Eye (tissue), 1 donor: ENCODE data around the gene KRTAP10-2.
"Not testable (repeated sequence)": the region's sequence is repeated elsewhere in the genome, so short reads cannot be mapped to it uniquely, and the experiment has no call there.

Source experiments
- DNase-seq: peaks from one replicate; pipeline ENCODE4 v3.0.0-alpha.2; 2015

KRTAP10-2 gene

DNA sequence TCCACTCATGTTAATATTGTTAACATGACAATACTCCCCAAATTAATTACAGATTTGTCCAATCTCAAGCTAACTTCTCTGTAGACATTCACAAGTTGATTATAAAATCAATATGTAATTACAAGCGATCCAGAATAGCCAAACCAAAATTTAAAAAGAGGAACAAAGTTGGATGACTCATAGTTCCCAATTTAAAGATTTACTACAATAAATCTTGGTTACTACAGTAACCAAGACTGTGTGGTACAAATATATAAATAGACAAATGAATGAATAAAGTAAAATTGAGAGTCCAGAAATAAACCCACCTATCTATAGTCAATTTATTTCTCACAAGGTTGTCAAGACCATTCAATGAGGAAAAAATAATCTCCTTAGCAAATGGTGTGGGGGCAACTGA lies 15.1 kb upstream of the KRTAP10-2 start:
- no peak for DNase-seq

DNA sequence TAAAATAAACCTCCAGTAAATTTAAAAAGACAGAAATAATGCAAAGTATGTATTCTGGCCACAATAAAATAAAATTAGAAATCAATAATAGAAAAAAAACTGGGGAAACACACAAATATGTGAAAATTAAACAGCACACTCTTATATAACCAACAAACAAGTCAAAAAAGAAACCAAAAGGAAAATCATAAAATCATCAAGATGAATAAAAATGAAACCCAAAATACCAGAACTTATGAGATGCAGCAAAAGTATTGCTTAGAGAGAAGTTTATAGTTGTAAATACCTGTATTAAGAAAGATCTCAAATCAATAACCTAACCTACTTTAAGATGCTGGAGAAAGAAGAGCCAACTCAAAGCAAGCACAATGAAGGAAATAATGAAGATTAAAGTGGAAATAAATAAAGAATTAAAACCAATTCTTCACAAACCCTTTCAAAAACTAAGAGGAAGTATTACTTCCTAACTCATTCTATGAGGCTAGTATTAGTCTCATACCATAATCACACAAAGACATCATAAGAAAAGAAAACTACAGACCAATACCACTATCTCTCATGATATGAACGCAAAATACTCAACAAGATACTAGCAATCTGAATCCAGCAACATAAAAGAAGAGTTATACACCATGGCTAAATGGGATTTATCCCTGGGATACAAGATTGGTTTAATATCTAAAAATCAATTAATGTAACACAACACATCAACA lies 13.7 kb upstream of the KRTAP10-2 start:
- no peak for DNase-seq

DNA sequence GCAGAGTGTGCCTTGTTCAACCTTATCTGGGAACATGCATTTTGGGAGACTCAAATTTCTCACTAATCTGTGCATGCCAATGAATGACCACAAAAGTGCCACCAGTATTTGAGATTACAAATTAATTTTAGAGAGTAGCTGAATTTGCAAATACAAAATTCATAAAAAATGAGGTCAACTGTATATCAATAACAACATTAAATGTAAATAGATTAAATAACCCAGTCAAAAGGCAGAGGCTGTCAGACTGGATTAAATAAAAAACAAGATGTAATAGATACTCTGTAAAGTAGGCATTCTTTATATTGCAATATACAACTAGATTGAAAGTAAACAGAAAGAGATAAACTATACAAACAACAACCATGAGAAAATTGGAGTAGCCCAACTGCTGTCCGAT lies 12.8 kb upstream of the KRTAP10-2 start:
- no peak for DNase-seq

DNA sequence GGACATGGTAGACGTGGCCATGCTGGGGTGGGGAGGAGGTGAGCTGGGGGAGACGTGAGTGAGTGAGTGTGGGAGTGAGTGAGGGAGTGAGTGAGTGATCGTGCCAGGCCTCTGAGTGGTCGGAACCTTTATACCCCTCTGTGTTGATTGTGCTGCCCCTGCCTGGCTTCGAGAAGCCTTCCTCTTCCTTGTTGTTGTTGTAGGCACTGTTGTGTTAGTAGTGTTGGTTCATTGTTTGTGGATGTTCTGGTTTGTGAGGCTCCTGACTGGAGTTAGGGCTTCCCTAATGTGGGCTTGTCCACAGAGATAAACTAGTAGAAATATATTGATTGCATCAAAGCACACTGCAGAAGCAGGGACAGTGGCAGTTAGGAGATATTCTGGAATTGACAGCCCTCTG lies 7.4 kb upstream of the KRTAP10-2 start, which contains the start of gene KRTAP10-3:
TSS of gene KRTAP10-3 (minus strand) at position 101 of the 400 bp plus-strand sequence. CDS start at position 21, 80 bp downstream.
- no peak for DNase-seq

DNA sequence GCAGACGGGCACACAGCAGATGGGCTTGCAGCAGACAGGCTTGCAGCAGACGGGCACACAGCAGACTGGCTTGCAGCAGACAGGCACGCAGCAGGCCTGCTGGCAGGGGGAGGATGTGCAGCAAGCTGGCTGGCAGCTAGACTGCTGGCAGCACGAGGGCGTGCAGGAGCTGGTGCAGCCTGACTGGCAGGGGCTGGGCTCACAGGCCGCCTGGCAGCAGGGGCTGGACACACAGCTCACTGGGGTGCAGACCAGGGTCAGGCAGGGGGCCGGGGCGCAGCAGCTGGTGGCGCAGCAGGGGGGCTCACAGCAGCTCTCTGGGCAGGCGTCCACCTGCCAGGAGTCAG lies 7.0 kb upstream of the KRTAP10-2 start:
- not testable (repeated sequence) for DNase-seq

DNA sequence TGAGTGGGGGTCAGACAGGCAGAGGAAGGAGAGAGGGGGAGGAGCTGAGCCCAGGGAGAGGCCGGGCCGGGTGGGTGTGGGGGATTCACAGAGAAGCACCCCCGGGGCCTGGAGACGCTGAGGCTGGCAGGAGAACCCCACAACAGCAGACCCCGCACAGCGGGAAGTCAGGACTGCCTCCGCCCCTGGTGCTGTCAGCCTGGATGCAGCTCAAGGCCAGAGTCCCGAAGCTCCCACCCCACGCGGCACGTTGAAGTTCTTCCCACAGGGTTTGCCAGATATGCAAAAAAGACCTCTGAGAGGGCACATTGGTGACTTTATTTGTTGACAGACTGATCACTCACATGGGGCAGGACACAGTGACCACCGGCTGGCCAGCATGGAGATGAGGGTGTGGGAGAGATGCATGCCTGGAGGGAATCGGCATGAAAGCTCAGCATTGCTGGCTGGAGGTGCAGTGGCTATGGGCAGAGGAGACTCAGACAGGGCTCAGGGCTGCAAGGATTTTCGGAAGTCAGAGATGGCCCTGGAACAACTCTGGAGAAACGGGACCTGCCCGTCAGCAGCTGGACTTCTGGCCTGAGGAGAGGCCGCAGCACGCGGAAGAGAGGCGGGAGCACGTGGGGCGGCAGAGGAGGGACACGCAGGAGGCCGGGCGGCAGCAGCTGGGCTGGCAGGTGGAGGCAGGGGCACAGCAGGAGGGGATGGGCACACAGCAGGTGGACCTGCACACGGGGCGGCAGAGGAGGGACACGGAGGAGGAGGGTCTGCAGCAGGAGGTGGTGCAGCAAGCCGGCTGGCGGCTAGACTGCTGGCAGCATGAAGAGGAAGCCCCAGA lies 6.4 kb upstream of the KRTAP10-2 start:
- peak; percentile 36 for DNase-seq

DNA sequence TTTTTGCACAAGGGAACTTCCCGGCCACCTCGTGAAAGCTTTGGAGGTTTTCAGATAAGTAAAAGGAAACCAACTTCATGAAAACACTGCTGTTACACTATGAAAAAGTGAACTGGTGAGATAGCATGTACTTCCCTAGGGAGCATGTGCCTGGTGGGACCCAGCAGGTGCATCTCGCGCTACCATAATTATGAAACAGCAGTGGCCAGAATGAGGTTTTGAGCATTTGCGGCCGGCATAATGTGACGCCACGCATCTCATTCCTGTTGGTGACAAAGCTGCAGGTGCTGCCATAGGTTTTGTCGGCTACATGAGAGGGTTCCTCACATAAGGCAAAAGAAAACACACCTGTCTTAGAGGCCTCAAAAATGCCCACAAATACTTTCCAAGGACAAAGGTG lies 5.6 kb upstream of the KRTAP10-2 start:
- no peak for DNase-seq

DNA sequence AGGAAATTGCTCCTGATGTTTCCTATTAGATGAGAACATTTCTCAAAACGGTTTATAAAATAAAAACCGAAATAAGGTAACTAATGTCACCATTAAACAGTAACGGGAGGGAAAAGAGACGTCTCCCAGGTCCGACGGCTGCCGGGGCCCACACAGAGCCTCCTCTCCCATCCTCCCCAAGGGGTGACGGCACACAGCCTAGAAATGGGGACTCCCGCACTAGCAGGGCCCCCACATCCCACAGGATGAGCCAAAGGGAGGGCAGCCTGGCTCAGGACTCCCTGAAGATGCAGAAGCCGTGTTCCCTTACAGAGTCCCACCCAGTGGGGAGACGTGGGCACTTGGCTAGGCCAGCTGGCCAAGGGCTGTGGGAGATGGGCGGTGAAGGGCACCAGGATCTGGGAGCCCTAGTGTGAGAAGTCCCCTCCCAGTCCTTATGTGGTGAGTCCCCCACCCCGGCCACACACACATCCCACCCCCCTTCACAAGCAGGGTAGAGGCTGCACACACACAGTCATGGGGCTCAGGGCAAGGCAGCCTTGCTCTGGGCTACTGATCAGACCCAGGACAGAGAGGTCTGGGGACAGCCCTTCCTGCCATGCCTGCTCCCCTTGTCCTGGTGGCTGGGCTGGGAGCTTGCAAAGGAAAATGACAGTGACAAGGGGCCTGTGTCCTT lies 4.0 kb upstream of the KRTAP10-2 start:
- DNase-seq: no peak

DNA sequence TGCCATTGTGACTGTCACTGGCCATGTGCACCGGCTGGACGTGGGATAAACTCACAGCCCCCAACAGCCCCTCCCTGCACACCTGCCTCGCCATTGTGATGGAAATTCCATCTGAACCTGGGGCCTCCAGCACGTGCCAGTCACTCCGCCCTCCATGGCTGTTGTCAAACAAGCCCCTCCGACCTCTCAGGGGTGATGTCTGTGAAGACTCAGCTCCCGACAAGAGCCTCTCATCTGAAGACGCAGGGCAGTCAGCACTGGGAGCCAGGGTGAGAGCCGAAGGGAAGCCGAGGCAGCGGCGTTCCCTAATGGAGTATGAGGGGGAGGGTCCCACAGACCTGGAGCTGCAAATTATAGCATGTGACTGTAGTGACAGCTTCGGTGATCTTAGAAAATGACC lies 1.4 kb upstream of the KRTAP10-2 start:
- no peak for DNase-seq

DNA sequence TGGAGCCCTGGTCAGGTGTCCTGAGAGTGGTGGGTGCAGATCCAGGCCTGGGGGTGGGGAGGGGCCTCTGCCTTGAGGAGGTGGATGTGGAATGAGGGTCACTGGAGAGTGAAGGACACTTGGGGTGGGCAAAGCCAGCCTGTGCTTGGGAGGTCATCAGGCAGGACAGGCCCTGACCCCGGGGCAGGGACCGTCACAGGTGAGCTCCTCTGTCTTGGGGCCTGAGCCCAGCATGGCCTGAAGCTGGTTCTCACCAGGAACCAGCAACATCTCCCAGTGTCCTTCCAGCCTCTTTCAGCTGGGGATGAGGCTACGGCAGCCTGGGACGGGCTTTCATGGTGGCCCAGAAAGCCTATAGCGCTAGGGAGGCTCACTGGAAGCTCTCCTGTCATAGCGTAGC lies 831 bp upstream of the KRTAP10-2 start:
- no peak for DNase-seq

DNA sequence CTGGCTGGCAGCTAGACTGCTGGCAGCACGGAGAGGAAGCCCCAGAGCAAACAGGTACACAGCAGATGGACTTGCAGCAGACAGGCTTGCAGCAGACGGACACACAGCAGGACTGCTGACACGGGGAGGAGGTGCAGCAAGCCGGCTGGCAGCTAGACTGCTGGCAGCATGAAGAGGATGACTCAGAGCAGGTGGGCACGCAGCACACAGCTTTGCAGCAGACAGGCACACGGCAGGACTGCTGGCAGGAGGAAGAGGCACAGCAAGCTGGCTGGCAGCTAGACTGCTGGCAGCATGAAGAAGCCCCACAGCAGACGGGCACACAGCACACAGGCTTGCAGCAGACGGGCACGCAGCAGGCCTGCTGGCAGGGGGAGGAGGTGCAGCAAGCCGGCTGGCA lies 498 bp downstream of the KRTAP10-2 start:
- DNase-seq: no peak

DNA sequence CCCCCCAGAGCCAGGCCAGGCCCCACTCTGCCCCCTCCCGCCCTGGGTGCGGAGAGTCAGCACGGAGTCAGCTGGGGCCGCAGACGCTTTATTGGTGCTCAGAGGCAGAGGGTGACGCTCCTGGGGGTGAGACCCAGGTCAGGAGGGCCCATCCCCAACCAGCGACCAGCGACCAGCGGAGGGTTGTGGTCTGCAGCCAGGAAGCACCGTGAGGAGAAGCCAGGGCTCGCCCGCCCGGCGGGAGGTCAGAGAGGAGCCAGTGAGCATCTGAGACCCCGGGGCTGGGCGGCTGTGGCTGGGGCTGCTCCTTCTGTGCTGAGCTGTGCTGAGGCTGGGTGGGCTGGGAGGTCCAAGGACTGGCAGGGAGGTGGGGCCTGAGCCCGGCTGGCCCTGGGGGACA lies 1.0 kb downstream of the KRTAP10-2 start:
- DNase-seq: peak; percentile 11

DNA sequence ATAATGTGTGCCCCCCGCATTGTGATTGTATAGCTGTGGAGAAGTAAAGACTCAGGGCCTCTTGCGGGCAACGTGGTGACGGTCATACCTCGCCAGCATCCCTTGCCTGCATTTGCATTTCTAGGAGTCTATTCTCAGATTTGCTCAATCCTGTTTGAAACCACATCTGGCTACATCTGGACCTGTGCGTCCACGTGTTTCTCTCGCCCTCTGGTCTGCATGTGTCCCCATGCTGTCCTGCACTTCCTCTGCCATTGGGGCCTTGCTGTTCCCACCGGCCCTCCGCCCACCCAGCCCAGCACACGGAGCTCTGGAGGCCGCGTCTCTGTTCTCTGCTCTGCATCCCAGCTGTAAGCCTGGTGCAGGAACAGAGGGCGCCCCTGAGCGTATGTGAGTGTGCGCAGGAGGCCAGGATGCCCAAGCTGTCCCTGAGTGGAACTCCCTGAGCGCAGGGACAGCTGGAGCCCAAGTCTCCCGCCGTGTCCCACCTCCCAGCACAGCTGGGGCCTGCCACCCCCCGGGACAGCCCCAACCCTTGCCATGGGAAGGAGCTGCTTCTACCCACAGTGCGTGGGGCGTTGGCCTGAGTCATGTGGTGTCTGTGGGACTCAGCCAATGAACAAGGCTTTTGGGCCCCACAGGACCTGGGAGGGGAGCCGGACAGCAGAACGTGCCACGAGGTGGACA lies 1.6 kb downstream of the KRTAP10-2 start:
- peak; percentile 12 for DNase-seq

DNA sequence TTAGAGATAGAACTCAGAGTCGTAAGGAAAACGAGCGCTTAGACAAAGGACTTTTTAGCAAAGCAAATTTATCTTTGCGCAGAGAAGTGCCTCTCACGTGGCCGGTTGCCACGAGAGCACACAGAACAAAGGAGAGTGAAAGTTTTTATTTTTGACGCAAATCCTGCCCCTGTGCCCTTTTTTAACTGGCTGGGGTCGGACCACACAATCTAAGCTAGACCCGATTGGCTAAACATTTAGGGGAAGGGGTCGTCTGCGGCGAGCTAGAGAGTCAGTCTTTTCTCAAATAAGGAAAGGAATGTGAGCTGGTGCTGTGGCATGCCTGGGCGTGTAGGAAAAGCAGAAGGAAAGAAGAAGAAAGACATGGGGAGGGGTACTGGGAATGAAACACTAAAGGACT lies 2.4 kb downstream of the KRTAP10-2 start:
- peak; percentile 48 for DNase-seq

DNA sequence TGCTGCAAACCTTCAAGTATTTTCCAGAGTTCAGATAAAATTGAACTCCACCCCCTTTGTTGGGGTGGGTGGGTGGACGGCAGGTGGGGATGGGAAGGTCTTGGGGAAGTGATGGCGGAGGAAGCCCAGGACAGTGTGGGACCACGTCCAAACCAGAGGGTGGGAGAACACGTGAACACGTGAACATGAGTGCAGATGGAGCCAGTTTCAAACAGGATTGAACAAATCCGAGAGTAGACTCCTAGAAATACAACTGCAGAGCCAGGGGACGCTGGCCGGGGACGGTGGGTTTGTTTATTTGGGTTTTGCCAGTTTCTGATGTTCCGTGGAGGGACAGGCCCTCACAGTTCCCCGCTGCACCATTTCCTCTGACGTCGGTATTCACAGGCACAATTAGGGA lies 2.9 kb downstream of the KRTAP10-2 start:
- DNase-seq: no peak

DNA sequence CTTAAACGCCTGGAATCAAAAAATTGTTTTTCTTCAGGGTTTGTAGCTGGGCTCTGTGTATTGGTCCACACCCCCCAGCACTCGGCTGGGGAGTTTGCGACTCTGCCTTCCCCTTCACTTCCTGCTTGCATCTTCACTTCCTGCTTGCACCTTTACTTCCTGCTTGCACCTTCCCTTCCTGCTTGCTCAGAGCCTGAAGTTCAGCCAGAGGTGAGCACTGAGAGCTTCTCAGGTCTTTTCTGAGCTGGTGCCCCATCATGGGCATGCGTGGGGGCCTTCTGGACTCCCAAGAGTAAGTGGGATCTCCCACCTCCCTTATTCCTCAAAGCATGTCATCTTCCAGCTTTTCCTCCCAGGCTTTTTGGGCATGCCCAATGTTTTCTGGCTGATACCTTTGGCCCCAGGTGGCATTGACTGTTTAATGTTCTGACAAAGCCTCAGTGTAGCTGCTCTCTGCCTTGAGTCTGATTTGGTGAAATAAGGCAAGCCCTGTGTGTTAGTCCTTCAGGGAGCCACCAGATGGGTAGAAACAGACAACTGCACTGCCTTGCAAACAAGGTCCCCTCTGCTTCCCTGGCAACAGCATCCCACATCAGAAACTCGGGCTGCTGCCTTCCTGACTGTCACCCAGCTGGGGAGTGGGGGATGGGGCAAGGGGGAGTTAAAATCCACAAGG lies 3.5 kb downstream of the KRTAP10-2 start:
- DNase-seq: peak; percentile 11

DNA sequence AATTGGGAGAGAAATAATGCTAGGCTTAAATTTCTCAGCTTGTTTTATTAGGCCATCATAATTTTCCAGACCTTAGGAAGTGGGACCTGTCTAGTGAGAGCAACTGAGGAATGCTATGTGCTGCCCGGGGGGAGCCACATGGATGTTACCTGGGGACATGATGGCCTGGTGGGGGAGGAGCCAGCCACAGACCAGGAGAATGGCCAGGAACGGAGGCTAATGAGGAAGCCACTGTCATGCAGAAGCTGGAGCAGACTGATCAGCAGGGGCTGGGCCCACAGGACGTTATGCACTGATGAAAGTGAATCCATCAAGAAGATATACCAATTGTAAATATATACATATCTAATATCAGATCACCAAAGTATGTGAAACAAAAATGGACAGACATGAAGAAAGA lies 6.7 kb downstream of the KRTAP10-2 start:
- DNase-seq: no peak

DNA sequence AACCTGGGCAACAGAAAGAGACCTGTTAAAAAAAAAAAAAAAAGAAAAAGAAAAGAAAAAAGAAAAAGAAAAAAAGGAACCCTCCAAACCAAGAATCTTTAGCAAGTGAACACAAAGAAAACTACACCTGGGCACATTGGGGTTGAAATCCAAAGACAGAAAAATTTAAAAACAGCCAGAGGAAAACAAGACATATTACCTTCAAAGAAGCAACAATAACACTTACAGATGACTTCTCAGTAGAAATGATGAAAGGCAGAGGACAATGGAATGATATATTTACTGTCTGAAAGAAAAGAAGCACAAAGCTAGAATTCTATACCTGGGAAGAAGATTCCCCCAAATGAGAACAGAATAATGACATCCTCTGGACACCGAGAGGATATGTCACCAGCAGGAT lies 8.6 kb downstream of the KRTAP10-2 start:
- no peak for DNase-seq

DNA sequence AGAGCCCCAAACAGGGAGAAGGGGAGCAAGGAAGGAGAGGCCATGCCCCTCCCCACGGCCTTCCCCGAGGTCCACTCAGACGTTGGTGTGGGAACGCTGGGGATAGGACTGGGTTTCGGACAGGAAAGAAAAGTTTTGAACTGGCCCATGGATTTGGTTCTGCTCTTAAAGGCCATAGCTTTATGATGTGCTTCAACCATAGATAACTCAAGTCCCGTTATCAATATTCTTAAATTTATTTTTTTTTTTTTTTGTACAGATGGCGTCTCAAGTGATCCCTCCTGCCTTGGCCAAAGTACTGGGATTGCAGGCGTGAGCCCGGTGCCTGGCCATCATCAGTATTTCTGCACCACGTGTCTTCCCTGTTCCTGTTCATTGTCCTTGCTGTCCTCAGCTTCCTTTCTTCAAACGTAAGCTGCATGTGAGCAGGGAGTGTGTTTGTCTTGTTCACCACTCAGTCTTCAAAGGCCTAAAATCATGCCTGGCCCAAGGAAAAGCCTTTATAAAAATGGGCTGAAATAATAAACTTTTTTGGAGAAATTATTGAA lies 10.5 kb downstream of the KRTAP10-2 start:
- DNase-seq: no peak

DNA sequence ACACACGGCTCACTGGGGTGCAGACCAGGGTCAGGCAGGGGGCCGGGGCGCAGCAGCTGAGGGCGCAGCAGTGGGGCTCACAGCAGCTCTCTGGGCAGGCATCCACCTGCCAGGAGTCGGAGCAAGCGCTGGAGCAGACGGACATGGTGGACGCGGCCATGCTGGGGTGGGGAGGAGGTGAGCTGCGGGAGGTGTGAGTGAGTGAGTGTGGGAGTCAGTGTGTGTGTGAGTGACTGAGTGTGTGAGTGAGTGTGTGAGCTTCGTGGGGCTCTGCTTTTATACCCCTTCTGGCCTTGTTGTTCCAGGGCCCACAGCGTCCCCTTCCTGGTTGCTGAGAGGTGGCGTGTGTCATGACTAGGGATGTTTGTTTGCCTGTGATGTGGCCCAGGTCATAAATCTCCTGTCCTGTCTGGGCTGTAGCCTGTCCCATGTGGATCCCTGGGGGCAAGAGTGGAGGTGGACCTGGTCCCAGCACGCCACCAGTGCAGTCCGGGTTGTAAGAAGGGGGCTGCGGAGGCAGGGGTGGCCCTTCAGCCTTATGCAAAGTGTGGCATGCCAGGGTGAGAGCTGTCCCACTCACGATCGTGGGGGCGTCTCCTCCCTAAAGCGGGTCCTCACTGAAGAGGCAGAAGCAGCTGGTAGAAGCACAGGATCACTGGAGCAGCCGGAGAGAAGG lies 11.2 kb downstream of the KRTAP10-2 start, which contains the start of gene KRTAP10-1:
TSS of gene KRTAP10-1 (minus strand) at position 205 of the 676 bp plus-strand sequence. CDS start at position 160, 45 bp downstream.
- no peak for DNase-seq

DNA sequence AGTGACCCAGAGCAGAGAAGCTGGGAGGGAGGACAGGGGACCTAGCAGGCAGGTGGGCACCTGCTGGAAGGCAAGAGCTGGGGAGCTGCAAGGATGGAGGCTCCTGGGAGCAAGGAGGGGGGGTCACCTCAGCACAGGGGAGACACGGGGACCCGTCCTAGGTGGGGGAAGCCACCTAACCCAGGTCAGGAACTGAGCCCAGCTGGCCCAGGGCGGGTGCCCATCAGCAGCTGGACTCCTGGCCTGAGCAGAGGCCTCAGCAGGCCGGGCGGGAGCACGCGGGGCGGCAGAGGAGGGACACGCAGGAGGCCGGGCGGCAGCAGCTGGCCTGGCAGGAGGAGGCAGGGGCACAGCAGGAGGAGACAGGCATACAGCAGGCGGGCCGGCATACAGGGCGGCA lies 12.3 kb downstream of the KRTAP10-2 start:
- DNase-seq: no peak
